Left lung (tissue), 10 donors: ENCODE results near the gene TBX3. TPM values are rescaled to one million over a fixed set of nuclear protein-coding genes. Genes with fewer than 3 reads are reported as not detected.
A peak's percentile ranks its signal among the peaks of the same experiment; 100 is the strongest.

Source experiments
- ATAC-seq: fragments of 200-7000 bp; cut with Tn5 transposase; one replicate; pipeline ENCODE4 v1.9.1; 2020; ENCODE audit warnings: moderate library complexity
- DNase-seq, 4 donors: peaks; one replicate each; pipeline ENCODE4 v3.0.0-alpha.2; 2013 to 2020
- H3K27ac ChIP-seq, 2 donors: fragments of 200-600 bp; sonication (generic) in 1 of 2; one replicate each; pipeline versions ENCODE4 v1.5.0 to v1.8.0; 2020 to 2021
- H3K27me3 ChIP-seq, 2 donors: fragments of 200-600 bp; sonication (generic) in 1 of 2; one replicate each; pipeline versions ENCODE4 v1.5.0 to v1.8.0; 2020 to 2021
- H3K36me3 ChIP-seq, 2 donors: fragments of 200-600 bp; sonication (generic) in 1 of 2; one replicate each; pipeline versions ENCODE4 v1.5.0 to v1.8.0; 2020 to 2021
- H3K4me1 ChIP-seq, 2 donors: fragments of 200-600 bp; one replicate each; pipeline ENCODE4 v1.8.0; 2021
- H3K4me3 ChIP-seq, 2 donors: fragments of 200-600 bp; sonication (generic) in 1 of 2; one replicate each; pipeline versions ENCODE4 v1.5.0 to v1.8.0; 2020 to 2021; ENCODE audit warnings: mild to moderate bottlenecking in 1 of 2
- H3K9me3 ChIP-seq, 2 donors: fragments of 200-600 bp; sonication (generic) in 1 of 2; one replicate each; pipeline versions ENCODE4 v1.5.0 to v1.8.0; 2020 to 2021
- intact Hi-C, 2 donors: fragments of 100-400 bp; cut with DNase I; formaldehyde crosslinking; loops; one replicate each; pipeline versions ENCODE4 v1.11.2 to v1.14.2; 2022
- polyA plus RNA-seq, 6 donors: library from polyadenylated mRNA; unstranded; fragments of 120-200 nt; gene quantifications; one replicate each; pipeline ENCODE4 v1.2.1, GENCODE V29; 2013; ENCODE audit not compliant: insufficient read length in 6 of 6
- total RNA-seq, 2 donors: library from RNA; stranded (reverse); fragmentation: NEBNext Ultra II Directional; extraction: Animal tissue kit (Norgen Biotek cat#: 25700); gene quantifications; one replicate each; pipeline ENCODE4 v1.2.1, GENCODE V29; 2021
- TF ChIP-seq, protein P1 (sequence below), 2 donors: fragments of 200-600 bp; sonication (generic) in 1 of 2; IDR thresholded peaks; one replicate each; pipeline versions ENCODE4 v1.5.0 to v1.8.0; 2021; ENCODE audit warnings: antibody characterized with exemption in 2 of 2
- donor health status: DM: no; HTN: yes; CAD: no.
- donor health status: DM: no; HTN: no; CAD: no.

TBX3 gene
- total and polyA plus RNA-seq, 8 donors = 28.3 to 109 (median 104) TPM

DNA sequence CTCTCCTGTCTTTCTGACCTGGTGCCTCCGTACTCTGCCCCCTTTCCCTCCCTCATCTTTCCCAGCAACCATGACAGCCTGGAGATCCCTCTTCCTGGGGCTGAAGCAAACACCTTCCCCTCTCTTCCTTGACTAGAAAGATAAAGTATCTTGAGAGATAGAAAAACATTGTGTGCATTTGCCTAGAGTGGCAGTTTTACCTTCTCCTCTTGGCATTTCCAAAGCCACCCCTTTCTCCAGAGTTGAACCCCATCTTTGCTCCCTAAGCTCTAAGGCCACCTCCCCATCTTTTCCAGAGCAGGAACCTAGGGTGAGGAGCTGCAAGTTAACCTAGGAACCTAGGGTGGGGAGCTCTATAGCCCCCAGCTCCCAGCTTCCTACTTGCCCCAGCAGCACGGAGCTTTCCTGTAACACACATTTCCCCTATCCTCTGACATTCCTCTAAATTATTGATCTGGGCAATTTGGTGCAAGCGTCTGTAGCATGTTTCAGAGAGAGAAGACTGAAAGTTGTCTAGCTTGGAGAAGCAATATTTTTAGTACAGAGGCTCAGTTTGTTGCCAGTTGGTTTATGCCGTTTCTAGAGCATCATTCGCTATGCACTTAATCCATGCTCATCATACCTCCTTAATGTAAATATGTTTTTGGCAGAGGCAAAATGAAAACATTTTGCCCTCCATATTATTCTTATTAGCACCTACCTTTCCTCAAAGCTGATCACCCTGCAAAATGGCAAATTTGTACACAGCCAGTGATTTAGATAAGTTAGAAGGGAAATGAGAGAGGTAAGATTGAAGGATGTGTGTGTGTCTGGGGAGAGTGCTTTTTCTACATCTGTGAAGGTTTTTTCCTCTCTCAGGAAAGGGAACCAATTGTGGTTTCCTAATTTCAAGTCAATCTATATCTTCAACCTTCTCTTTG is 5.4 kb upstream of the TBX3 start:
- intact Hi-C loops = no loop called here
- Histone ChIP-seq H3K9me3 (no peaks in the 10 kb centered on the region), H3K27me3 (peaks cover 43 to 100% of the 10 kb centered on the region in 2 donors)

DNA sequence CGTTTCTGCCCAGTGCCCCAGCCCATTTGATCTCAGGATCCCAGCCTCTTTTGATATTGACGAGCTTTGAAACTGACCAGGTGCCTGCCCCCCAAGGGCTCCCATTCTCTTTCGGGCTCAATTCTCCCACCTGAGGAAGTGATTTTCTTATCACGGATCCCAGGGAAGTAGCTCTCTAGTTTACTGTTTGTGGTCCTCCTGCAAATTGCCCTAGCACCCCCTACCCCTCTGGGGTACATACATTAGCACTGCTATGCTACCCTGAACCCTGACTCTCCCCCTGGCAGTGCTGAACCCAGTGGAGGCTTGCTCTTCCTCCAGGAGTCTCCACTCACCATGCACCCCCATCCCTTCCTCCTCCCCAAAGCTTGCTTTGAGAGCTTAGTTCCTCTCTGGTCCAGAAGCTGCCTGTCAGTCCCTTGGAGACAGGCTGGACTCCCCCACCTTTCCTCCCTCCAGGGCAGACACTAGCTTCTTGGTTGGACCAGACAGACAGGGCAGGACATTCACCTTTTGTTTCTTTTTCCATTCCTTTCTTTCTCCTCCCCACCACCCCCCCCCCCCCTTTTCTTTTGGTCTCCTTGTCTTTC is 4.4 kb upstream of the TBX3 start:
- TF ChIP-seq, protein P1, sequence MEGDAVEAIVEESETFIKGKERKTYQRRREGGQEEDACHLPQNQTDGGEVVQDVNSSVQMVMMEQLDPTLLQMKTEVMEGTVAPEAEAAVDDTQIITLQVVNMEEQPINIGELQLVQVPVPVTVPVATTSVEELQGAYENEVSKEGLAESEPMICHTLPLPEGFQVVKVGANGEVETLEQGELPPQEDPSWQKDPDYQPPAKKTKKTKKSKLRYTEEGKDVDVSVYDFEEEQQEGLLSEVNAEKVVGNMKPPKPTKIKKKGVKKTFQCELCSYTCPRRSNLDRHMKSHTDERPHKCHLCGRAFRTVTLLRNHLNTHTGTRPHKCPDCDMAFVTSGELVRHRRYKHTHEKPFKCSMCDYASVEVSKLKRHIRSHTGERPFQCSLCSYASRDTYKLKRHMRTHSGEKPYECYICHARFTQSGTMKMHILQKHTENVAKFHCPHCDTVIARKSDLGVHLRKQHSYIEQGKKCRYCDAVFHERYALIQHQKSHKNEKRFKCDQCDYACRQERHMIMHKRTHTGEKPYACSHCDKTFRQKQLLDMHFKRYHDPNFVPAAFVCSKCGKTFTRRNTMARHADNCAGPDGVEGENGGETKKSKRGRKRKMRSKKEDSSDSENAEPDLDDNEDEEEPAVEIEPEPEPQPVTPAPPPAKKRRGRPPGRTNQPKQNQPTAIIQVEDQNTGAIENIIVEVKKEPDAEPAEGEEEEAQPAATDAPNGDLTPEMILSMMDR (IDR thresholded peaks at IDR 0.05) = no peak
- intact Hi-C loops = no loop called here
- no peaks in the 10 kb centered on the region for H3K9me3 ChIP-seq
- H3K27ac ChIP-seq = no peak overlapping the region
- peaks cover 43 to 100% of the 10 kb centered on the region in 2 donors for H3K27me3 ChIP-seq
- H3K36me3 ChIP-seq = no peaks in the 10 kb centered on the region
- peaks cover 0 to 19% of the 10 kb centered on the region in 2 donors for H3K4me1 ChIP-seq
- DNase-seq (no peak), ATAC-seq (no peak)
- no peak overlapping the region for H3K4me3 ChIP-seq

More for the DNA sequence above, 5.4 kb upstream of the TBX3 start:
- ATAC-seq (no peak), DNase-seq (no peak)
- Histone ChIP-seq H3K4me3 (no peak overlapping the region), H3K4me1 (peaks cover 0 to 9% of the 10 kb centered on the region in 2 donors), H3K27ac (no peak overlapping the region), H3K36me3 (no peaks in the 10 kb centered on the region)
- TF ChIP-seq, protein P1 (IDR thresholded peaks at IDR 0.05) = no peak

DNA sequence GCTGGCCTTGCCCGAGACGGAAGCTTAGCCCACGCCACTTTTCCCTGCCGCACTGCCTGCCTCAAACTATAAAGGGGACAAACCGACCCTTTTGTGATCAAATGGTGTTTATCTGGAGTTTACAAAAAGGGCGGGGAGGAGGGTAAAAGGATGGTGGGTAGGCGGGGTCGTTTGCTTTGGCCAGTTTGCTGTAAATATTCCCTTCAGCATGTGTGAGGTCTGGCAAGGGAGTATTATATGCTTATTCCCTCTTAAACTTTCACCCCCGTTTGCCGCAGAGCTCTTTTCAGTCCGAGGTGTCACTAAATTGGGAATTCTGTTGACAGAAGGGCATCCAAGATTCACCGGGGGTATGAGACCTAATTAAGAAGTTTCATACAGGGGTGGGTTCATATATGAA is 3.8 kb upstream of the TBX3 start:
- DNase-seq = peak in 1 of 4 donors; percentile 78
- H3K4me1 ChIP-seq = peaks cover 0 to 19% of the 10 kb centered on the region in 2 donors
- H3K27me3 ChIP-seq = peaks cover 44 to 100% of the 10 kb centered on the region in 2 donors
- H3K9me3 ChIP-seq = no peaks in the 10 kb centered on the region
- H3K27ac ChIP-seq = no peak overlapping the region
- no peak overlapping the region for H3K4me3 ChIP-seq
- ATAC-seq = no peak
- intact Hi-C loops = no loop called here
- H3K36me3 ChIP-seq = no peaks in the 10 kb centered on the region
- TF ChIP-seq, protein P1 (IDR thresholded peaks at IDR 0.05) = no peak

DNA sequence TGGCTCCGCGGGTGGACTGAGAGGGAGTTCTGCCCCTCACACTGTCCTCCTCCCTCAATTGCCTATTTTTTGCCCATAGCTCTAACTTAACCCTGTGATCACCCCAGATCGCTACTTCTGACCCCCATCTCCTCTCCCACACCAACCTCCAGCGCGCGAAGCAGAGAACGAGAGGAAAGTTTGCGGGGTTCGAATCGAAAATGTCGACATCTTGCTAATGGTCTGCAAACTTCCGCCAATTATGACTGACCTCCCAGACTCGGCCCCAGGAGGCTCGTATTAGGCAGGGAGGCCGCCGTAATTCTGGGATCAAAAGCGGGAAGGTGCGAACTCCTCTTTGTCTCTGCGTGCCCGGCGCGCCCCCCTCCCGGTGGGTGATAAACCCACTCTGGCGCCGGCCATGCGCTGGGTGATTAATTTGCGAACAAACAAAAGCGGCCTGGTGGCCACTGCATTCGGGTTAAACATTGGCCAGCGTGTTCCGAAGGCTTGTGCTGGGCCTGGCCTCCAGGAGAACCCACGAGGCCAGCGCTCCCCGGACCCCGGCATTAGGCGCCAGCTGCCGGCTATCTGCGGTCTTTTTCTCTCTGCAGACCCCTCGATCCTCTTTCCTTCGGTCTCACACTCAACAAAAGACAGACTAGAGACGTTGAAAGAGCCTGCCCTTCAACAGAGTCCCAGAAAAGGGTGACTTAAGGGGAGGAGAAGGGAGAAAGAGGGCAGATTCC is 3.0 kb upstream of the TBX3 start:
- TF ChIP-seq, protein P1 (IDR thresholded peaks at IDR 0.05) = no peak
- no peak for ATAC-seq
- peaks cover 0 to 19% of the 10 kb centered on the region in 2 donors for H3K4me1 ChIP-seq
- no peak for DNase-seq
- intact Hi-C loops = no loop called here
- H3K9me3 ChIP-seq = no peaks in the 10 kb centered on the region
- peaks cover 43 to 100% of the 10 kb centered on the region in 2 donors for H3K27me3 ChIP-seq
- no peaks in the 10 kb centered on the region for H3K36me3 ChIP-seq
- no peak overlapping the region for H3K4me3 ChIP-seq
- H3K27ac ChIP-seq = no peak overlapping the region

DNA sequence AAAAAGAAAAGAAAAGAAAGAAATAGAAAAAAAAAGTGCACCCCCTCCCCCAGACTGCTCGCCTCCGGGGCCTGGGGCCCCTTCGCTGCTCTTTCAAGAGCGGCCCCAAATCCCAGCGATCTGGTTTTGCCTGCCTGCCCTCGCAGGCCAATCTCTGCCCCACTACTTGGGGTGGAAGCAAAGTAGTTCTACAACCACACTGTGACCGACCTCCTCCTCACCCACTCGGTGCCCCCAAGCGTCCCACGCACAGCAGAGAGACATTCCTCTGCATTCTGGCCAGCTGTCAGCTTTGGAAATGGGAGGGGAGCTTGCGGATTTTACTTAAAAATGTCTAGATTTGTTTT is 2.4 kb upstream of the TBX3 start:
- H3K36me3 ChIP-seq = no peaks in the 10 kb centered on the region
- DNase-seq = no peak
- TF ChIP-seq, protein P1 (IDR thresholded peaks at IDR 0.05) = no peak
- H3K9me3 ChIP-seq = no peaks in the 10 kb centered on the region
- intact Hi-C loops = no loop called here
- H3K27me3 ChIP-seq = peaks cover 39 to 100% of the 10 kb centered on the region in 2 donors
- H3K4me1 ChIP-seq = peaks cover 0 to 19% of the 10 kb centered on the region in 2 donors
- no peak overlapping the region for H3K4me3 ChIP-seq
- H3K27ac ChIP-seq = no peak overlapping the region
- no peak for ATAC-seq
